ENCODE data around the gene ARHGAP26. TPM values are rescaled to one million over a fixed set of nuclear protein-coding genes. Genes with fewer than 3 reads are reported as not detected.

ARHGAP26 gene
- polyA plus RNA-seq, 1 donor (not counting 4 experiments of a cell fraction or from before 2014, with no cell fraction given) = 3.9 TPM

DNA sequence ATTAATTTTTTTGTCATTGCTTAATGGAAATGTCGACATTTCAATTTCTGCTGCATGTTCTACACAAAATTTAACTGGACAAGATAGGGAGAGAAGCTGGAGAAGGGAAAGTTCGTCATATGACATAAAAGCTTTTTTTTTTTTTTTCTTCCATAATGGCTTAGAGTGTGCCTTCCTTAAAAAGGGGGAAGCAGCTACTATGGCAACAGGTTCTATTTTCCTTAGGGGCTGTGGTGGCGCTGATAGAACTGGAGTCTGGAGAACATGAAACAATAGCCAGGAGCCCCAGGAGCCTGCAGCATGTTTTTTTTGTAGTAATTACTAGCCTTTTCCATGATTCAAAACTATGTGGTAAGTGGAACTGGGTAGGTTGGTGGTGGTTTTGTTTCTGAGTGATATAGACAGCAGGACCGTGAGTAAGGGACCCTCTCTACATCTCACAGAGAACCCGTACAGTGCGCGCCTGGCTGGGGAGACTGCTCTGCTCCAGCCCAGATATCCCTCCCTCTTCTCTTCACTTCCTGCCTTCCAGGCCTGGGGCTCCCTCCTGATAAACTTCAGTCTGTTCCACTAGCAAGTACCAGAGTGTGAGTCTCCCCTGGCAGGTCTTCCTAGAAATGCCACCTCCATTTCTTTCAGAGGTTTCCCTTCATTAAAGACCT lies 331.7 kb downstream of the ARHGAP26 start:
- no peaks in the 10 kb centered on the region for H3K36me3 ChIP-seq (ENCODE audit: control insufficient read depth in 2 of 2, extremely low read depth in 1 of 2, insufficient read depth in 2 of 2, low read length in 2 of 2)
- H3K27ac ChIP-seq (ENCODE audit: control insufficient read depth, insufficient read depth, low read length) = no peak overlapping the region
- H3K4me3 ChIP-seq (ENCODE audit: control insufficient read depth in 2 of 3, extremely low read depth in 1 of 3, insufficient read depth in 2 of 3, low read depth in 1 of 3, low read length in 3 of 3) = no peak overlapping the region
- no peak for FAIRE-seq
- DNase-seq (ENCODE audit: low read depth, low spot score) = no peak
- H3K9me3 ChIP-seq (ENCODE audit: control insufficient read depth, low read depth, low read length) = no peaks in the 10 kb centered on the region
- H2AFZ ChIP-seq (ENCODE audit: control insufficient read depth, low read length) = no peak overlapping the region
- dilution Hi-C loops (cut with MboI; ENCODE audit: extremely low pct_ligation_motif_present, low sequenced_read_pairs) = no loop called here
- H3K9ac ChIP-seq (ENCODE audit: control insufficient read depth, extremely low read depth, insufficient read depth, low read length) = no peak overlapping the region
- no peaks in the 10 kb centered on the region for H3K79me2 ChIP-seq (ENCODE audit: control insufficient read depth, insufficient read depth, low read length)
- no peak for TF ChIP-seq EZH2 (IDR thresholded peaks at IDR 0.05; ENCODE audit: low read length)
- TF ChIP-seq, protein P1, sequence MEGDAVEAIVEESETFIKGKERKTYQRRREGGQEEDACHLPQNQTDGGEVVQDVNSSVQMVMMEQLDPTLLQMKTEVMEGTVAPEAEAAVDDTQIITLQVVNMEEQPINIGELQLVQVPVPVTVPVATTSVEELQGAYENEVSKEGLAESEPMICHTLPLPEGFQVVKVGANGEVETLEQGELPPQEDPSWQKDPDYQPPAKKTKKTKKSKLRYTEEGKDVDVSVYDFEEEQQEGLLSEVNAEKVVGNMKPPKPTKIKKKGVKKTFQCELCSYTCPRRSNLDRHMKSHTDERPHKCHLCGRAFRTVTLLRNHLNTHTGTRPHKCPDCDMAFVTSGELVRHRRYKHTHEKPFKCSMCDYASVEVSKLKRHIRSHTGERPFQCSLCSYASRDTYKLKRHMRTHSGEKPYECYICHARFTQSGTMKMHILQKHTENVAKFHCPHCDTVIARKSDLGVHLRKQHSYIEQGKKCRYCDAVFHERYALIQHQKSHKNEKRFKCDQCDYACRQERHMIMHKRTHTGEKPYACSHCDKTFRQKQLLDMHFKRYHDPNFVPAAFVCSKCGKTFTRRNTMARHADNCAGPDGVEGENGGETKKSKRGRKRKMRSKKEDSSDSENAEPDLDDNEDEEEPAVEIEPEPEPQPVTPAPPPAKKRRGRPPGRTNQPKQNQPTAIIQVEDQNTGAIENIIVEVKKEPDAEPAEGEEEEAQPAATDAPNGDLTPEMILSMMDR (optimal IDR thresholded peaks at IDR 0.05 in 1 of 3, IDR thresholded peaks at IDR 0.05 in 1 of 3, conservative IDR thresholded peaks at IDR 0.05 in 1 of 3; ENCODE audit: extremely low read depth in 1 of 3, insufficient read depth in 2 of 3, low read length in 3 of 3) = no peak
- H3K27me3 ChIP-seq (ENCODE audit: control insufficient read depth, extremely low read depth, insufficient read depth, low read length) = no peaks in the 10 kb centered on the region
- no peak overlapping the region for H3K4me2 ChIP-seq (ENCODE audit: control insufficient read depth, extremely low read depth, insufficient read depth, low read depth, low read length)
- H3K9me1 ChIP-seq (ENCODE audit: control insufficient read depth, extremely low read depth, insufficient read depth, low read length) = no peaks in the 10 kb centered on the region
- no peaks in the 10 kb centered on the region for H4K20me1 ChIP-seq (ENCODE audit: control insufficient read depth, extremely low read depth, insufficient read depth, low read length)
- H3K4me1 ChIP-seq (ENCODE audit: control insufficient read depth, extremely low read depth, insufficient read depth, low read length) = peaks cover 10% of the 10 kb centered on the region

- H3K4me2 ChIP-seq (ENCODE audit: control insufficient read depth, extremely low read depth, insufficient read depth, low read depth, low read length) = no peak overlapping the region
- dilution Hi-C loops (cut with MboI; ENCODE audit: extremely low pct_ligation_motif_present, low sequenced_read_pairs) = no loop called here
- no peak for FAIRE-seq
These were observed 332.2 kb downstream of the ARHGAP26 start for GRCh38 chr5:143102411-143102810.

More at GRCh38 chr5:143102411-143102810, 332.2 kb downstream of the ARHGAP26 start:
- Histone ChIP-seq H4K20me1 (ENCODE audit: control insufficient read depth, extremely low read depth, insufficient read depth, low read length) (no peaks in the 10 kb centered on the region), H3K36me3 (ENCODE audit: control insufficient read depth in 2 of 2, extremely low read depth in 1 of 2, insufficient read depth in 2 of 2, low read length in 2 of 2) (no peaks in the 10 kb centered on the region), H3K4me3 (ENCODE audit: control insufficient read depth in 2 of 3, extremely low read depth in 1 of 3, insufficient read depth in 2 of 3, low read depth in 1 of 3, low read length in 3 of 3) (no peak overlapping the region), H3K9me3 (ENCODE audit: control insufficient read depth, low read depth, low read length) (no peaks in the 10 kb centered on the region), H3K79me2 (ENCODE audit: control insufficient read depth, insufficient read depth, low read length) (no peaks in the 10 kb centered on the region), H3K27ac (ENCODE audit: control insufficient read depth, insufficient read depth, low read length) (no peak overlapping the region), H3K4me1 (ENCODE audit: control insufficient read depth, extremely low read depth, insufficient read depth, low read length) (peaks cover 10% of the 10 kb centered on the region), H3K27me3 (ENCODE audit: control insufficient read depth, extremely low read depth, insufficient read depth, low read length) (no peaks in the 10 kb centered on the region), H3K9ac (ENCODE audit: control insufficient read depth, extremely low read depth, insufficient read depth, low read length) (no peak overlapping the region), H2AFZ (ENCODE audit: control insufficient read depth, low read length) (no peak overlapping the region), H3K9me1 (ENCODE audit: control insufficient read depth, extremely low read depth, insufficient read depth, low read length) (no peaks in the 10 kb centered on the region)
- DNase-seq (ENCODE audit: low read depth, low spot score) = no peak
- no peak for TF ChIP-seq EZH2 (IDR thresholded peaks at IDR 0.05; ENCODE audit: low read length)
- TF ChIP-seq, protein P1 (optimal IDR thresholded peaks at IDR 0.05 in 1 of 3, IDR thresholded peaks at IDR 0.05 in 1 of 3, conservative IDR thresholded peaks at IDR 0.05 in 1 of 3; ENCODE audit: extremely low read depth in 1 of 3, insufficient read depth in 2 of 3, low read length in 3 of 3) = no peak

All from keratinocyte (primary cell).